HepG2 (cell line): ENCODE results near the gene LEAP2. TPM values are rescaled to one million over a fixed set of nuclear protein-coding genes. Genes with fewer than 3 reads are reported as not detected.

Experiments used
- ATAC-seq: fragments of 200-7000 bp; cut with Tn5 transposase; 3 replicates; pipeline ENCODE4 v1.9.1; 2020; ENCODE audit warnings: mild to moderate bottlenecking, moderate library complexity
- BruUV-seq: library from RNA; stranded (reverse); fragments of 400-500 nt; replicated peaks from 2 replicates; lab custom pipeline; 2021; lab: Mats Ljungman, UMichigan
- CTCF ChIA-PET: fragments of 300-600 bp; formaldehyde crosslinking; extraction: SDS; loops from one replicate; lab custom pipeline; 2021; ENCODE audit warnings: low total read pairs, inconsistent platforms, low intra/inter-chr PET ratio; lab: Yijun Ruan, JAX
- POLR2A ChIA-PET: fragments of 350-600 bp; sonication (Branson Sonifier 250); formaldehyde crosslinking; loops from one replicate; lab custom pipeline; 2020; ENCODE audit warnings: antibody characterized with exemption, inconsistent platforms; lab: Yijun Ruan, JAX
- DNase-seq: peaks from one replicate; pipeline ENCODE4 v3.0.0-alpha.2; 2015; ENCODE audit warnings: low spot score
- FAIRE-seq: peaks from 3 replicates; lab custom pipeline; 2011; peaks lifted over from hg19 to GRCh38; lab: Jason Lieb, UNC
- H2AFZ ChIP-seq: one replicate; pipeline ENCODE4 v1.6.1; 2011; ENCODE audit warnings: low read length, inconsistent platforms
- H3K27ac ChIP-seq: fragments of 300-600 bp; 3 replicates; pipeline ENCODE4 v1.8.0; 2011; ENCODE audit warnings: mixed run types, mild to moderate bottlenecking, mixed read lengths, low read length, inconsistent platforms; ENCODE audit not compliant: insufficient read depth; ENCODE audit errors: extremely low read length
- H3K27me3 ChIP-seq, 2 experiments: fragments of 200-600 bp in 1 of 2; 2 replicates in 1 of 2; 3 replicates in 1 of 2; pipeline versions ENCODE4 v1.6.0 to v1.8.0; 2011; ENCODE audit warnings: low read length in 2 of 2, mild to moderate bottlenecking in 2 of 2, moderate library complexity in 2 of 2, inconsistent platforms in 1 of 2; ENCODE audit not compliant: insufficient read depth in 2 of 2, control insufficient read depth in 1 of 2
- H3K36me3 ChIP-seq, 2 experiments: fragments of 200-600 bp in 1 of 2; replicated peaks in 1 of 2; 2 replicates in 1 of 2; 3 replicates in 1 of 2; pipeline versions ENCODE4 v1.5.1 to v1.8.0; 2011; ENCODE audit warnings: low read length in 2 of 2, inconsistent platforms in 1 of 2; ENCODE audit not compliant: insufficient read depth in 2 of 2, control insufficient read depth in 1 of 2
- H3K4me1 ChIP-seq: 2 replicates; pipeline ENCODE4 v1.5.1; 2012; ENCODE audit warnings: low read length, inconsistent platforms; ENCODE audit not compliant: insufficient read depth
- H3K4me2 ChIP-seq: 2 replicates; pipeline ENCODE4 v1.6.0; 2011; ENCODE audit warnings: low read depth, low read length, inconsistent platforms
- H3K4me3 ChIP-seq, 3 experiments: fragments of 200-600 bp in 1 of 3; sonication (generic), shearing (Covaris generic) in 1 of 3; replicated peaks in 1 of 3; 2 replicates each; pipeline ENCODE4 v1.5.1; 2011 to 2016; ENCODE audit warnings: low read length in 3 of 3, inconsistent platforms in 2 of 3, low read depth in 2 of 3, mild to moderate bottlenecking in 2 of 3, control low read depth in 1 of 3, mixed read lengths in 1 of 3; ENCODE audit not compliant: insufficient read depth in 1 of 3
- H3K79me2 ChIP-seq: one replicate; pipeline ENCODE4 v1.6.1; 2011; ENCODE audit warnings: low read length, inconsistent platforms; ENCODE audit not compliant: insufficient read depth
- H3K9ac ChIP-seq: 2 replicates; pipeline ENCODE4 v1.6.0; 2011; ENCODE audit warnings: mild to moderate bottlenecking, low read depth, low read length, inconsistent platforms; ENCODE audit not compliant: insufficient read depth
- H3K9me3 ChIP-seq: 2 replicates; pipeline ENCODE4 v1.5.1; 2012; ENCODE audit warnings: mild to moderate bottlenecking, low read length
- H4K20me1 ChIP-seq: 2 replicates; pipeline ENCODE4 v1.6.0; 2011; ENCODE audit warnings: inconsistent platforms, mild to moderate bottlenecking, low read length, moderate library complexity; ENCODE audit not compliant: insufficient read depth
- AGO2 ChIP-seq: fragments of 200-400 bp; formaldehyde crosslinking; optimal IDR thresholded peaks from 2 replicates; pipeline ENCODE3; 2017; ENCODE audit warnings: mild to moderate bottlenecking, low read depth, low read length, moderate library complexity
- ASH2L ChIP-seq: fragments of 300-600, 200-600 bp; sonication (generic); IDR thresholded peaks from 2 replicates; pipeline ENCODE4 v1.7.0; 2017; ENCODE audit warnings: low read depth, mild to moderate bottlenecking, moderate library complexity, mixed read lengths, low read length; ENCODE audit not compliant: insufficient read length
- ATF7-NPFF ChIP-seq: sonication (generic); formaldehyde crosslinking; IDR thresholded peaks from 2 replicates; pipeline ENCODE4 v1.8.1; 2023; ENCODE audit warnings: mild to moderate bottlenecking, low read depth, missing genetic modification reagents, moderate library complexity
- CAMTA2 ChIP-seq: sonication (generic); formaldehyde crosslinking; IDR thresholded peaks from 2 replicates; pipeline ENCODE4 v1.4.0; 2020; ENCODE audit warnings: mild to moderate bottlenecking, missing genetic modification reagents, borderline replicate concordance
- CC2D1A ChIP-seq: sonication (generic); formaldehyde crosslinking; IDR thresholded peaks from 2 replicates; pipeline ENCODE4 v1.8.1; 2023; ENCODE audit warnings: mild to moderate bottlenecking, missing genetic modification reagents
- DMAP1 ChIP-seq: IDR thresholded peaks from 2 replicates; pipeline ENCODE4 v1.6.1; 2016
- ESRRA ChIP-seq: sonication (generic); formaldehyde crosslinking; IDR thresholded peaks from 2 replicates; pipeline ENCODE4 v1.5.1; 2020; ENCODE audit warnings: mild to moderate bottlenecking, low read depth, missing genetic modification reagents
- KAT7 ChIP-seq: IDR thresholded peaks from 2 replicates; pipeline ENCODE4 v1.6.1; 2018; ENCODE audit warnings: borderline replicate concordance, missing compliant biosample characterization
- KAT8 ChIP-seq: IDR thresholded peaks from 2 replicates; pipeline ENCODE4 v1.6.1; 2016; ENCODE audit warnings: missing genetic modification reagents, missing compliant biosample characterization
- KDM5B ChIP-seq: sonication (generic); formaldehyde crosslinking; IDR thresholded peaks from 2 replicates; pipeline ENCODE4 v1.4.0; 2020; ENCODE audit warnings: missing genetic modification reagents, mild to moderate bottlenecking, borderline replicate concordance
- MXI1 ChIP-seq: IDR thresholded peaks from 3 replicates; pipeline ENCODE4 v1.6.1; 2012; ENCODE audit warnings: low read depth, low read length, inconsistent platforms, borderline replicate concordance
- PAWR ChIP-seq: sonication (generic); formaldehyde crosslinking; IDR thresholded peaks from 2 replicates; pipeline ENCODE4 v1.4.0; 2020; ENCODE audit warnings: missing genetic modification reagents, mild to moderate bottlenecking, borderline replicate concordance
- REL ChIP-seq: sonication (generic); formaldehyde crosslinking; conservative IDR thresholded peaks from 2 replicates; pipeline ENCODE4 v1.8.0; 2022; ENCODE audit warnings: mild to moderate bottlenecking, missing genetic modification reagents, moderate library complexity
- RFXANK ChIP-seq: IDR thresholded peaks from 2 replicates; pipeline ENCODE4 v1.6.1; 2016
- SNAI1 ChIP-seq: sonication (generic); formaldehyde crosslinking; IDR thresholded peaks from 2 replicates; pipeline ENCODE4 v1.5.0; 2020; ENCODE audit warnings: mild to moderate bottlenecking, missing genetic modification reagents, borderline replicate concordance
- SRSF4 ChIP-seq: fragments of 200-400 bp; formaldehyde crosslinking; IDR thresholded peaks from one replicate; pipeline ENCODE4 v1.6.1; 2018; ENCODE audit warnings: mild to moderate bottlenecking, low read depth, low read length, moderate library complexity; ENCODE audit not compliant: poor library complexity, severe bottlenecking
- TCF7L2 ChIP-seq: IDR thresholded peaks from 2 replicates; pipeline ENCODE4 v1.6.1; 2011; ENCODE audit warnings: mild to moderate bottlenecking, low read depth, low read length, moderate library complexity
- ZFP41 ChIP-seq: sonication (generic); formaldehyde crosslinking; IDR thresholded peaks from 2 replicates; pipeline ENCODE4 v1.4.0; 2020; ENCODE audit warnings: mild to moderate bottlenecking, missing genetic modification reagents, borderline replicate concordance
- ZMYM4 ChIP-seq: sonication (generic); formaldehyde crosslinking; IDR thresholded peaks from 2 replicates; pipeline ENCODE4 v1.8.1; 2023; ENCODE audit warnings: mild to moderate bottlenecking, missing genetic modification reagents
- ZNF12 ChIP-seq: sonication (generic); formaldehyde crosslinking; IDR thresholded peaks from 2 replicates; pipeline ENCODE4 v1.5.0; 2020; ENCODE audit warnings: missing genetic modification reagents
- ZNF557 ChIP-seq: sonication (generic); formaldehyde crosslinking; IDR thresholded peaks from 2 replicates; pipeline ENCODE4 v1.4.0; 2020; ENCODE audit warnings: missing genetic modification reagents
- ZNF710 ChIP-seq: sonication (generic); formaldehyde crosslinking; IDR thresholded peaks from 2 replicates; pipeline ENCODE4 v1.5.0; 2020; ENCODE audit warnings: mild to moderate bottlenecking, missing genetic modification reagents, borderline replicate concordance
- ZNF776 ChIP-seq: sonication (generic); formaldehyde crosslinking; IDR thresholded peaks from 2 replicates; pipeline ENCODE4 v1.4.0; 2020; ENCODE audit warnings: mild to moderate bottlenecking, missing genetic modification reagents
- WGBS: methylation state at CpG from one replicate; pipeline ENCODE4 v1.1.6; 2017; ENCODE audit warnings: low lambda C conversion rate; 5-methylcytosine and 5-hydroxymethylcytosine counted together
- in situ Hi-C: cut with HindIII; loops from 2 replicates; pipeline ENCODE4 v1.10.0; 2017; ENCODE audit warnings: low pct_unique_long_range_greater_than_20kb; ENCODE audit not compliant: extremely low pct_ligation_motif_present
- intact Hi-C: fragments of 100-400 bp; cut with micrococcal nuclease; formaldehyde crosslinking; loops from one replicate; pipeline ENCODE4 v1.10.0; 2022; ENCODE audit not compliant: unreplicated experiment
- polyA plus RNA-seq, 8 experiments: library from polyadenylated mRNA; depleted of rRNA in 3 of 8; stranded (reverse) in 7 of 8; unstranded in 1 of 8; fragments of >200 nt; fragmentation: Illumina TruSeq in 4 of 8; extraction: Trizol in 4 of 8; gene quantifications; 2 replicates each; pipeline versions ENCODE4 v1.2.1 to v1.2.3, GENCODE V29; 2011 to 2016; ENCODE audit warnings: low read depth in 4 of 8, missing spikeins in 1 of 8, mixed read lengths in 1 of 8; ENCODE audit not compliant: insufficient read depth in 1 of 8
- total RNA-seq, 5 experiments: library from RNA; depleted of rRNA; stranded (reverse); fragments of >200 nt; fragmentation: Illumina TruSeq; extraction: Trizol; gene quantifications; 2 replicates each; pipeline ENCODE4 v1.2.3, GENCODE V29; 2016; ENCODE audit warnings: low read depth in 1 of 5
- TF ChIP-seq, protein P1 (sequence below): sonication (generic); formaldehyde crosslinking; IDR thresholded peaks from 2 replicates; pipeline ENCODE4 v1.4.0; 2020; ENCODE audit warnings: mild to moderate bottlenecking, missing genetic modification reagents

The LEAP2 gene
- total and polyA plus RNA-seq, 2 of the 13 experiments (the other 11 are each of a cell fraction or from before 2014, with no cell fraction given): 23.9 to 51.9 TPM

DNA sequence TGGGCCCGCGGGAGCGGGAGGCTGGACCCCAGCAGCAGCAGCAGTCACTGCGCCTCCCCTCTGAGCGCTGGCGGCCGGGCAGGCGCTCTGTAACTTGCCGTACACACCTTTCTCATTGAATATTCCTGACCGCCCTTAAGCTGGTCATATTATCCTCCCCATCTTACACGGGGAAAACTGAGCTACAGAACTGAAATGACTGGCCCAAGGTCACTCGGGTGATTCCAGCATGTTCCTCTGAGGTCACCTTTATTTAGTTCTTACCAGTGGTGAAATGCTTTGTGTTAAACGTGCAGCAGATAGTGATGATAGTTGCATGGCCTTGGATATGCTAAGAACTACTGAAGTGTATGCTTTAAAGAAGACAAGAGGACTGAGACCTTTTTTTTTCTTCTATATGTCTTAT lies 6.4 kb upstream of the LEAP2 start:
- H3K36me3 ChIP-seq: peaks cover 0 to 25% of the 10 kb centered on the region in 2 experiments; a peak in 3 of 5 replicates
- POLR2A ChIA-PET: interaction anchor here (0.7 to 8.7 kb wide), 13 partner anchors 8 to 1103 kb away, joined by 3 to 91 read pairs (median 9); partner anchors contain the start of genes AFF4, HSPA4 and SHROOM1
- H3K4me3 ChIP-seq: peak overlapping the region; percentile 74 to 88 (median 87)
- CTCF ChIA-PET: interaction anchor here (1.5 to 2.0 kb wide), 2 partner anchors 16 to 37 kb away, joined by 7 to 9 read pairs; partner anchors contain the start of gene SHROOM1
- in situ Hi-C loops: no loop called here
- FAIRE-seq (peak; percentile 56), ATAC-seq (peak; percentile 34), DNase-seq (no peak)
- peaks cover 16% of the 10 kb centered on the region for H3K79me2 ChIP-seq
- peak overlapping the region; percentile 90 for H3K4me2 ChIP-seq
- BruUV-seq: TSS peak; percentile 71
- no peaks in the 10 kb centered on the region; a peak in 1 of 5 replicates for H3K27me3 ChIP-seq
- peak overlapping the region; percentile 97 for H3K9ac ChIP-seq
- no peak overlapping the region for H2AFZ ChIP-seq
- 1% methylated on average over 6 of the region's 13 CpGs for WGBS
- H3K27ac ChIP-seq: peak overlapping the region; percentile 86
- H3K4me1 ChIP-seq: peaks cover 66% of the 10 kb centered on the region
- H3K9me3 ChIP-seq: no peaks in the 10 kb centered on the region
- intact Hi-C loops: no loop called here
- no peaks in the 10 kb centered on the region for H4K20me1 ChIP-seq
- TF ChIP-seq KAT8 (no peak), ZMYM4 (no peak), ESRRA (CRISPR knock-in tag) (peak; percentile 38; the same call in 1 of the 2 replicates), MXI1 (no peak), DMAP1 (peak; percentile 7; the same call in 1 of the 2 replicates), ATF7-NPFF (0 out of 2 replicates have a peak, but pooled peaks have one; percentile 29), RFXANK (CRISPR knock-in tag) (no peak), ASH2L (peak; percentile 5), TCF7L2 (no peak), AGO2 (peak; percentile 32), ZFP41 (CRISPR knock-in tag) (no peak), ZNF12 (CRISPR knock-in tag) (peak; percentile 6; the same call in 1 of the 2 replicates), REL (peak; percentile 20; the same call in 1 of the 2 replicates), SRSF4 (no peak), CC2D1A (CRISPR knock-in tag) (0 out of 2 replicates have a peak, but pooled peaks have one; percentile 28), ZNF776 (peak; percentile 68; the same call in 1 of the 2 replicates), PAWR (CRISPR knock-in tag) (no peak), CAMTA2 (CRISPR knock-in tag) (0 out of 2 replicates have a peak, but pooled peaks have one; percentile 57), SNAI1 (CRISPR knock-in tag) (peak; percentile 77; the same call in 1 of the 2 replicates), KDM5B (CRISPR knock-in tag) (peak; percentile 52; the same call in 1 of the 2 replicates), ZNF710 (peak; percentile 45; the same call in 1 of the 2 replicates), KAT7 (peak; percentile 19; the same call in 1 of the 2 replicates), ZNF557 (CRISPR knock-in tag) (no peak)
- TF ChIP-seq, protein P1, sequence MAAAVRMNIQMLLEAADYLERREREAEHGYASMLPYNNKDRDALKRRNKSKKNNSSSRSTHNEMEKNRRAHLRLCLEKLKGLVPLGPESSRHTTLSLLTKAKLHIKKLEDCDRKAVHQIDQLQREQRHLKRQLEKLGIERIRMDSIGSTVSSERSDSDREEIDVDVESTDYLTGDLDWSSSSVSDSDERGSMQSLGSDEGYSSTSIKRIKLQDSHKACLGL (CRISPR knock-in tag): peak; percentile 11; the same call in 1 of the 2 replicates
